ENCODE data around the gene IFNGR1. TPM values are rescaled to one million over a fixed set of nuclear protein-coding genes. Genes with fewer than 3 reads are reported as not detected.

Gene IFNGR1
- total RNA-seq, 1 donor from 2014 or later: 239 TPM

GRCh38 chr6:137191670-137192069, 27.5 kb downstream of the IFNGR1 start:
- no peaks in the 10 kb centered on the region for H3K9me3 ChIP-seq
- no peak overlapping the region for H3K4me3 ChIP-seq
- H3K27me3 ChIP-seq: no peaks in the 10 kb centered on the region
- ATAC-seq (no peak), DNase-seq (no peak)
- H3K27ac ChIP-seq: no peak overlapping the region
- no peak for TF ChIP-seq CTCF (IDR thresholded peaks at IDR 0.05)
- intact Hi-C loops (cut with DNase I): no loop called here
- H3K4me1 ChIP-seq: no peaks in the 10 kb centered on the region
- no peaks in the 10 kb centered on the region for H3K36me3 ChIP-seq

- H3K27ac ChIP-seq: no peak overlapping the region
- no peak for ATAC-seq
Measured at GRCh38 chr6:137191236-137191635, 27.9 kb downstream of the IFNGR1 start.

GRCh38 chr6:137190583-137191094, 28.5 kb downstream of the IFNGR1 start:
- ATAC-seq (peak; percentile 53), DNase-seq (no peak)
- no peak for TF ChIP-seq CTCF (IDR thresholded peaks at IDR 0.05)
- Histone ChIP-seq H3K4me1 (no peaks in the 10 kb centered on the region), H3K9me3 (no peaks in the 10 kb centered on the region), H3K27me3 (no peaks in the 10 kb centered on the region), H3K36me3 (no peaks in the 10 kb centered on the region), H3K4me3 (no peak overlapping the region), H3K27ac (no peak overlapping the region)
- intact Hi-C loops (cut with DNase I): no loop called here

More at GRCh38 chr6:137191236-137191635, 27.9 kb downstream of the IFNGR1 start:
- TF ChIP-seq CTCF (IDR thresholded peaks at IDR 0.05): no peak
- intact Hi-C loops (cut with DNase I): no loop called here
- DNase-seq: no peak
- Histone ChIP-seq H3K4me3 (no peak overlapping the region), H3K27me3 (no peaks in the 10 kb centered on the region), H3K36me3 (no peaks in the 10 kb centered on the region), H3K9me3 (no peaks in the 10 kb centered on the region), H3K4me1 (no peaks in the 10 kb centered on the region)

- ATAC-seq: no peak
- Histone ChIP-seq H3K36me3 (no peaks in the 10 kb centered on the region), H3K27me3 (no peaks in the 10 kb centered on the region), H3K4me3 (no peak overlapping the region), H3K27ac (no peak overlapping the region), H3K4me1 (no peaks in the 10 kb centered on the region), H3K9me3 (peaks cover 6% of the 10 kb centered on the region)
- TF ChIP-seq CTCF (IDR thresholded peaks at IDR 0.05): no peak
- intact Hi-C loops (cut with DNase I): no loop called here
- DNase-seq: no peak
Measured at GRCh38 chr6:137188855-137189254, 30.3 kb downstream of the IFNGR1 start.

- ATAC-seq (no peak), DNase-seq (no peak)
- peaks cover 22% of the 10 kb centered on the region for H3K9me3 ChIP-seq
- no peak overlapping the region for H3K27ac ChIP-seq
- no peak for TF ChIP-seq CTCF (IDR thresholded peaks at IDR 0.05)
- H3K27me3 ChIP-seq: no peaks in the 10 kb centered on the region
- intact Hi-C loops (cut with DNase I): no loop called here
- H3K4me3 ChIP-seq: no peak overlapping the region
- H3K4me1 ChIP-seq: no peaks in the 10 kb centered on the region
- no peaks in the 10 kb centered on the region for H3K36me3 ChIP-seq
Measured at GRCh38 chr6:137185290-137185689, 33.9 kb downstream of the IFNGR1 start.

GRCh38 chr6:137182654-137183073, 36.5 kb downstream of the IFNGR1 start:
- ATAC-seq: no peak
- TF ChIP-seq CTCF (IDR thresholded peaks at IDR 0.05): no peak

More at GRCh38 chr6:137182654-137183073, 36.5 kb downstream of the IFNGR1 start:
- Histone ChIP-seq H3K27ac (no peak overlapping the region), H3K9me3 (peaks cover 22% of the 10 kb centered on the region), H3K4me3 (no peak overlapping the region), H3K36me3 (no peaks in the 10 kb centered on the region), H3K4me1 (no peaks in the 10 kb centered on the region), H3K27me3 (no peaks in the 10 kb centered on the region)
- intact Hi-C loops (cut with DNase I): no loop called here
- no peak for DNase-seq

All from upper lobe of right lung (tissue), 1 donor.